HuH-7 (cell line): ENCODE data around the gene STX7.

ENCODE experiments used
- DNase-seq: peaks from one replicate; pipeline ENCODE4 v3.0.0; 2011; ENCODE audit warnings: low spot score

Gene STX7

GRCh38 chr6:132506869-132507808 lies 5.8 kb downstream of the STX7 start:
- DNase-seq = no peak

- DNase-seq = no peak
These were observed 6.5 kb downstream of the STX7 start for GRCh38 chr6:132506461-132506860.

- DNase-seq = no peak
These were observed 7.8 kb downstream of the STX7 start for GRCh38 chr6:132505158-132505557.

GRCh38 chr6:132504757-132505156 lies 8.2 kb downstream of the STX7 start:
- DNase-seq = no peak

- peak; percentile 23 for DNase-seq
These were observed 13.2 kb downstream of the STX7 start for GRCh38 chr6:132499757-132500156.

GRCh38 chr6:132498638-132499037 lies 14.3 kb downstream of the STX7 start:
- no peak for DNase-seq

- no peak for DNase-seq
These were observed 16.3 kb downstream of the STX7 start for GRCh38 chr6:132496519-132497180.

GRCh38 chr6:132495604-132496079 lies 17.3 kb downstream of the STX7 start:
- no peak for DNase-seq

GRCh38 chr6:132494954-132495353 lies 18.0 kb downstream of the STX7 start:
- no peak for DNase-seq

GRCh38 chr6:132491881-132492280 lies 21.0 kb downstream of the STX7 start:
- DNase-seq = no peak

- no peak for DNase-seq
These were observed 21.6 kb downstream of the STX7 start for GRCh38 chr6:132491303-132491702.

GRCh38 chr6:132490478-132491204 lies 22.3 kb downstream of the STX7 start:
- no peak for DNase-seq

- DNase-seq = no peak
These were observed 22.9 kb downstream of the STX7 start for GRCh38 chr6:132490024-132490423.

GRCh38 chr6:132489376-132489775 lies 23.5 kb downstream of the STX7 start:
- no peak for DNase-seq

GRCh38 chr6:132487762-132488161 lies 25.2 kb downstream of the STX7 start:
- no peak for DNase-seq

GRCh38 chr6:132484680-132485018 lies 28.3 kb downstream of the STX7 start:
- DNase-seq = no peak

GRCh38 chr6:132483779-132484679 lies 28.9 kb downstream of the STX7 start:
- DNase-seq = peak; percentile 26

GRCh38 chr6:132482581-132482980 lies 30.3 kb downstream of the STX7 start:
- no peak for DNase-seq

- DNase-seq = no peak
These were observed 31.7 kb downstream of the STX7 start for GRCh38 chr6:132481189-132481588.

- DNase-seq = no peak
These were observed 33.8 kb downstream of the STX7 start for GRCh38 chr6:132479131-132479530.

- no peak for DNase-seq
These were observed 34.2 kb downstream of the STX7 start for GRCh38 chr6:132478674-132479073.

- no peak for DNase-seq
These were observed 34.6 kb downstream of the STX7 start for GRCh38 chr6:132478266-132478665.
